Superior temporal gyrus (tissue), 1 donor: ENCODE measurements around the gene COX4I2.
"Not testable (repeated sequence)": the region's sequence is repeated elsewhere in the genome, so short reads cannot be mapped to it uniquely, and the experiment has no call there.

Experiments used
- DNase-seq: peaks from one replicate; pipeline ENCODE4 v3.0.0-alpha.2; 2016; ENCODE audit errors: extremely low spot score

The COX4I2 gene

DNA sequence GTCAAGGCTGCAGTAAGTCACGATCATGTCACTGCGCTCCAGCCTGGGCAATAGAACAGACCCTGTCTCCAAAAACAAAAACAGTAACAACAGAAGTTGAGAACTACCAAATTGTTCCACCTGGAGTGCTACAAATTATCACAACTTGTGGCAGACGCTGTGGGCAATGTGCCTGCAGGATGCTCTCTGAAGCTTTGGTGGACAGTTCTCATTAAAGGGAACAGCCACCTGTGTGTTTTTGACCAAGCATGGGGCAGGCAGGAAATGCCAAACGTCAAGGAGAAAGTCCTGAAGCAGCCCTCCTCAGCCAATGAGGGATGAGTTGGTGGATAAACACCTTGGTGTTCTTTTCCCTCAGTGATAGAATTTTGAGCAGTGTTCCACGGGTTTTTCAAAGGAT lies 15.8 kb downstream of the COX4I2 start:
- no peak for DNase-seq

- no peak for DNase-seq
Observed at GRCh38 chr20:31654534-31654933, 16.8 kb downstream of the COX4I2 start.

DNA sequence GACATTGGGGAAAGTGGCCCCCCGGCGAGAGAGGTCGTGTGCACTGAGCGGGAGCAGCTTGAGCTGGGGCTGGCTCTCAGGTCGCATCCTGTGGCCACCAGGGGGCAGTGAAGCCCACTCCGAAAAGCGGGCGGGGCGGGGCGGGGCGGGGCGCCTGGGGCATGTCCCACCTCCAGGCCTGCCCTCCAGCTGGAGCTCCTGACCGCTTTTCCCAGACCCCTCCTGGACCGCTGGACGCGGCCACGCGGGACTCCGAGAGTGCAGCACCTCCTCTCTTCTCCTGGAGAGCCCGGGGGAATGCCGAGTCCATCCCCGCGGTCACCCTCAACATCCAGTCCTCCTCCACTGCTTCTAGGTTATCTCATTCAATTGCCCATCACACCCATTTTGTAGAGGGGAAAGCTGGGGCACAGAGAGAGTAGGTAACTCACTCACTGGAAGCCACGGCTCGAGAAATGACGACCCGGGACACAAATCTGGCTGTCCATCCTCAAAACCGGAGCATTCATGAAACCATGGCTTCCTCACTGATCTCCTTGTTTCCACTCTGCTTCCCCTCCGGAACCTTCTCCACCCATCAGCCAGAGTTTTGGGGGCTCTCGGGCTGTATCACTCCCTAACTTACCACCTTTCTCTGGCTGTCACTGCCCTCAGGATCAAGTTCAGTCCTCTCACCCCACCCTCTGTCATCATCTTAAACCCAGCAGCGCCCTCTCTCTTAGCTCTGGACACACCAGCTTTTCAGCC lies 24.1 kb downstream of the COX4I2 start:
- DNase-seq = peak; percentile 85

- no peak for DNase-seq
Observed at GRCh38 chr20:31662372-31662854, 24.7 kb downstream of the COX4I2 start.

DNA sequence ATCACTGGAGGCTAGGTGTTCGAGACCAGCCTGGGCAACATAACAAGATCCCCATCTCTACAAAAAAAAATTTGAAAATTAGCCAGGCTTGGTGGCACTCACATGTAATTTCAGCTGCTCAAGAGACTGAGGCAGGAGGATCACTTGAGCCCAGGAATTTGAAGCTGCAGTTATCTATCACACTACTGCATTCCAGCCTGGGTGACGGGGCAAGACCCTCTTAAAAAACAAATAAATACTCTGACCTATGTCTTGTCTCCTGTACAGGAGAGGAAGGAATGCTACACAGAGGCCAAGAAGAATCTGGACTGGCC lies 25.8 kb downstream of the COX4I2 start:
- DNase-seq = no peak

DNA sequence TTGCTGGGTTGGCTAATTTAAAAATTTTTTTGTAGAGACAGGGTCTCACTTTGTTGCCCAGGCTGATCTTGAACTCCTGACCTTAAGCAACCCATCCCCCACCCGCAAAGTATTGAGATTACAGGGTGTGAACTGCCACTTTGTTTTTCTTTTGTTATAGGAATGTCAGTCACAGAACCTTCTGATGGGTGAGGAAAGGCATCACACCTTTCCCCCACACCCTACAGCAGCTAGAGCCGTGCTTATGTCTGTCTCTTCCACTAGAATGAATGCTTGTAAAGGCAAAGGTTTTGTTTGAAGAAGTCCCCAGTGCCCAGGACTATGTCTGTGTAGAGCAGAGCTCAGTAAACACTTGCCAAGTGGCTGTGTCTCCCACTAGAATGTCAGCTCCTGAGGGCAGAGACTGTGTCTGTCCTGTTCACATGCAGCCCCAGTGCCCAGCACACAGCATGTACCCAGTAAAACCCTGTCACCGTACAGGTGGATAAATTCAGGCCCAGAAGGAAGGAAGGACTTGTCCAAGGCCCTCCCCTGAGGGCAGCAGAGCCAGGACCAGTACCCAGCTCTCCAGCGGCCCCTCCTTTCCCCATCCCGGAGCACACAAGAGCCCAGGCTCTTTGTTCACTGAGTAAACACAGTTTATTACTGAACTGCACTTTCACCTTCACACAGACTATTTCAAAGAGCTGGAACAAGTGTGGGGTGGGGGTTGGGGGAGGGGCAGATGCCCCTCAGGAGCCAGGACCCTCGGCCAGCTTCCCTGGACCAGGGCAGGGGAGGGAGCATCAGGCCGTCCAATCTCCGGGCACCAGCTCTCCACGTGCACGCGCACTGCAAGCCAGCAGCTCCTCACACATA lies 26.4 kb downstream of the COX4I2 start:
- peak; percentile 56 for DNase-seq

- DNase-seq = no peak
Observed at GRCh38 chr20:31664696-31665354, 27.1 kb downstream of the COX4I2 start.

DNA sequence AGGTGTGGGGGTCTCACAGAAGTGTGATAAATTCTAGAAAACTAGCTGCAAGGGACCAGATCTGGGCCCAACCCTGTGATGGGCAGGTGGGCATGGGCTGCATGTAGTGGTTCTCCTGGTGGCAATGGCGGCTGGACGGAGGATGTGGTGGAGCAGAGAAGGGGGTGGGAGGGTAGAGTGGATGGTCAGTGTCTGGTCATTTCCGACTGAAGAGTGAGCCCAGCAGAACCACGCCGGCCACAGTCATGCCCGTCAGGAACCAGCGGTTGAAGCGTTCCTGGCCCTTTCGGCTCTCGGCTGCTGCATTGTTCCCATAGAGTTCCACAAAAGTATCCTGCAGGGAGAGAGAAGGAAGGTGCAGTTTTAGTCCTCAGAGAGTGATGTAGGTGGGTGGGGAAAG lies 28.0 kb downstream of the COX4I2 start:
- DNase-seq = no peak

GRCh38 chr20:31666258-31667042 lies 28.7 kb downstream of the COX4I2 start:
- peak; percentile 55 for DNase-seq

GRCh38 chr20:31667315-31668285 lies 29.9 kb downstream of the COX4I2 start:
- DNase-seq = no peak

DNA sequence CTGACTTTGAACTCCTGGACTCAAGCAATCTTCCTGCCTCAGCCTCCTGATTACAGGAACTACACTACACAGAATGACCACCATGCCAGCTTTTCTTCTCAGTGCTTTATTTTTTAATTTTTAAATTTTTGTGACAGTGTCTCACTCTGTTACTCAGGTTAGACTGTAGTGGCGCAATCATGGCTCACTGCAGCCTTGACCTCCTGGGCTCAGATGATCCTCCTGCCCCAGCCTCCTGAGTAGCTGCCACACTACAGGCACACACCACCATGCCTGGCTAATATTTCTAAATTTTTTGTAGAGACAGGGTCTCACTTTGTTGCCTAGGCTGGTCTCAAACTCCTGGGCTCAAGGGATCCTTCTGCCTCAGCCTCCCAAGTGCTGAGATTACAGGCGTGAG lies 31.2 kb downstream of the COX4I2 start:
- DNase-seq = not testable (repeated sequence)

GRCh38 chr20:31669876-31670275 lies 32.2 kb downstream of the COX4I2 start:
- DNase-seq = peak; percentile 63

- peak; percentile 91 for DNase-seq
Observed at GRCh38 chr20:31670371-31671228, 32.9 kb downstream of the COX4I2 start.

- no peak for DNase-seq
Observed at GRCh38 chr20:31671324-31671723, 33.6 kb downstream of the COX4I2 start.

DNA sequence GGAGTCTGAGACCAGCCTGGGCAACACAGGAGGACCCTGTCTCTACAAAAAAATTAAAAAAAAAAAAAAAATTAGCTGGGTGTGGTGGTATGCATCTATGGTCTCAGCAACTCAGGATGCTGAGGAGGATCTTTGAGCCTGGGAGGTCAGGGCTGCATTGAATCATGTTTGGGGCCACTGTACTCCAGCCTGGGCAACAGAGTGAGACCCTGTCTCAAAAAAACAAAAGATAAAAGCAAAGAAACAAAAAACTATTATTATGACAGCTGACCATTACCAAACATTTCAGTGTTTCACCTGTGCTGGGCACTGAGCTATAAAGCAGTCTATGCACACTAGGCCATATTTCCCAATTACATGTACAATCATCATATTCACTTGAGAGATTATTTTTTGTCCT lies 35.7 kb downstream of the COX4I2 start:
- DNase-seq = no peak

DNA sequence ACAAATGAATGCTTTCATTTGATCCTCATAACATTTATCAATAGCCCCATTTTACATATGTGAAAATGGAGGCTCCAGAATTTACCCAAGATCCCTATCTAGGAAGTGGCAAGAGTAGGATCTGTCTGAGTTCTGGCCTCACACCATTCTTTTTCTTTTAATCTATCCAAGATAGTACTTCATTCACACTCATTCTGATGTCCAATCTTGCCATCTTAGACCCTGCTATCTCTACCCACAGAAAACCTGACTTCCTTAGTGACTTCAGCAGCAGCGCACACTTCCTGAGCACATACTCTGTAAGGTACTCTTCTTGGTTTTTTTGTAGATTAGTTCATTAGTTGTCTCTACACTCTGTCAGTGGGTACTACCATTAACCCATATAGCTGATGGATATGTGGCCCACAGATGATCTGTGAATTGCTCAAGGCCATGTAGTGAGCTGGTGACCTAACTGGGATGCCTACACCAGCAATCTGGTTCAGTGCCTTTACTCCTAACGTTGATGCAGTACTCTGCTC lies 36.3 kb downstream of the COX4I2 start:
- DNase-seq = no peak

DNA sequence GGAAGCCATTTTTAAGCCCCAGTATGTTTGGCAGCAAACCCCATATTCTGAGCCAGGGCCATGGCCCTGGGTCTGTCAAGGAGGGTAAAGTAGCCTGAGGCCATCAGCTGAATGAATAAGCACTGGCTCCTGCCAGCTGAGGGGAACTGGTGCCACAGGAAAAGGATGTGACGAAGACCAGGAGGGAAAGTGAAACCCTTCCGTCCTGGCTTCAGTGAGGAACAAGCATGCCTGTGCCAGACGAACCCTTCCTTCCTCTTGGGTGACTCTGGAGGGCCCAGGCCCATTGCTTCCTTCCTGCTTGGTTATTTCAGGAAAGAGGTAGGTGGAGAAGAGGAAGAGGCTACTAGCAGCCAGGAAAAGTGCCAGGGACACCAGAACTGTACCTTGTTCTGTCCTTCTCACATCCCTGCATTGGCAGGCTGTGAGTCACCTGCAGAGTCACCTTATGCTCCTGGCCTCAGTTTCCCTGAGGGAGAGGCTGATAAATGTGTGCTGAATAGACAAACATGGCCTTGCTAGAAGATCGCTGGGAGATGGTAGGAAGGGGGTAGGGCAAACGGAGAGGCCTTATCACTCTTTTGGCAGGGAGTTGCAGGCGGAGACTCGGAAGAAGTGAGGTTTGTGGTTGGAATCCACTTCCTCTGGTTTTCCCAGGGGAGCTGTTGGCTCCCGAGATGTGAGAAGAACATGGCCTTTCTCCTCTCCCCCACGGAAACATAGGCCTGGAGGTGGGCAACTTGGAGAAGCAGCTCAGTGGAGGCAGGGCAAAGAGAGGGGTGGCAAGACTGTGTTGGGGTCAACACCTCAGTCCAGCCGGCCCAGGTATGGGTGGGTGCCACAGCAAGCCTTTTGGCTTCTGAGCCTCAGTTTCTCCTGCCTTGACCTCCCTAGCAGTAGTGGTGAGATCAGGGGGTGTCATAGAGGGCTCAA lies 37.4 kb downstream of the COX4I2 start:
- DNase-seq = peak; percentile 73
